SK-N-SH (cell line): Measurements from ENCODE around the gene BCL6.

Experiments
- FOXM1 ChIP-seq: IDR thresholded peaks from 2 replicates; pipeline ENCODE4 v1.4.0; 2012; ENCODE audit warnings: low read depth, mild to moderate bottlenecking
- RAD21 ChIP-seq: IDR thresholded peaks from 2 replicates; pipeline ENCODE4 v1.6.1; 2012; ENCODE audit warnings: mild to moderate bottlenecking, low read length
- TCF12 ChIP-seq: IDR thresholded peaks from 2 replicates; pipeline ENCODE4 v1.4.0; 2012
- TF ChIP-seq, protein P1 (sequence below): fragments of 200-600 bp; sonication (generic); IDR thresholded peaks from 2 replicates; pipeline ENCODE4 v1.6.1; 2017; ENCODE audit warnings: antibody characterized with exemption, mild to moderate bottlenecking, moderate library complexity
- TF ChIP-seq, protein P2 (sequence below): IDR thresholded peaks from 2 replicates; pipeline ENCODE4 v1.6.1; 2012; ENCODE audit warnings: mild to moderate bottlenecking, low read depth, low read length, moderate library complexity
- TF ChIP-seq, protein P3 (sequence below): IDR thresholded peaks from 2 replicates; pipeline ENCODE4 v1.4.0; 2012; ENCODE audit warnings: low read depth

DNA sequence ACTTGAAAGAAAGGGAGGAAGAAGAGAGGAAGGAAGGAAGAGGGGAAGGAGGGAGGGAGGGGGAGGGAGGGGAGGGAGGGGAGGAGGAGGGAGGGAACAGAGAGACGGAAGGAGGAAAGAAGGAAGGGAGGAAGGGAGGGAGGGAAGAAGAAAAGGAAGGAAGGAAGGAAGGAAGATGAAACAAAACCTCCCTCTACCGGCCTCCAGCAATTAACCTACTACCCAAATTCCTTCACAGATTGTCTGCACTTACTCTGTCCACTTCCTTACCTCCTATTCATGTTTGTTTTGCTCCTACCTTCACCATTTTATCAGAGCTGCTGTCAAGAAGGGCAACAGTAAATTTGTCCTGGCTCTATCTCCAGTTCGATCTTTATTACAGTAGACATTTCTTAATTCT lies 44.6 kb upstream of the BCL6 start:
- TF ChIP-seq, protein P1, sequence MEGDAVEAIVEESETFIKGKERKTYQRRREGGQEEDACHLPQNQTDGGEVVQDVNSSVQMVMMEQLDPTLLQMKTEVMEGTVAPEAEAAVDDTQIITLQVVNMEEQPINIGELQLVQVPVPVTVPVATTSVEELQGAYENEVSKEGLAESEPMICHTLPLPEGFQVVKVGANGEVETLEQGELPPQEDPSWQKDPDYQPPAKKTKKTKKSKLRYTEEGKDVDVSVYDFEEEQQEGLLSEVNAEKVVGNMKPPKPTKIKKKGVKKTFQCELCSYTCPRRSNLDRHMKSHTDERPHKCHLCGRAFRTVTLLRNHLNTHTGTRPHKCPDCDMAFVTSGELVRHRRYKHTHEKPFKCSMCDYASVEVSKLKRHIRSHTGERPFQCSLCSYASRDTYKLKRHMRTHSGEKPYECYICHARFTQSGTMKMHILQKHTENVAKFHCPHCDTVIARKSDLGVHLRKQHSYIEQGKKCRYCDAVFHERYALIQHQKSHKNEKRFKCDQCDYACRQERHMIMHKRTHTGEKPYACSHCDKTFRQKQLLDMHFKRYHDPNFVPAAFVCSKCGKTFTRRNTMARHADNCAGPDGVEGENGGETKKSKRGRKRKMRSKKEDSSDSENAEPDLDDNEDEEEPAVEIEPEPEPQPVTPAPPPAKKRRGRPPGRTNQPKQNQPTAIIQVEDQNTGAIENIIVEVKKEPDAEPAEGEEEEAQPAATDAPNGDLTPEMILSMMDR: no peak
- TF ChIP-seq, protein P2, sequence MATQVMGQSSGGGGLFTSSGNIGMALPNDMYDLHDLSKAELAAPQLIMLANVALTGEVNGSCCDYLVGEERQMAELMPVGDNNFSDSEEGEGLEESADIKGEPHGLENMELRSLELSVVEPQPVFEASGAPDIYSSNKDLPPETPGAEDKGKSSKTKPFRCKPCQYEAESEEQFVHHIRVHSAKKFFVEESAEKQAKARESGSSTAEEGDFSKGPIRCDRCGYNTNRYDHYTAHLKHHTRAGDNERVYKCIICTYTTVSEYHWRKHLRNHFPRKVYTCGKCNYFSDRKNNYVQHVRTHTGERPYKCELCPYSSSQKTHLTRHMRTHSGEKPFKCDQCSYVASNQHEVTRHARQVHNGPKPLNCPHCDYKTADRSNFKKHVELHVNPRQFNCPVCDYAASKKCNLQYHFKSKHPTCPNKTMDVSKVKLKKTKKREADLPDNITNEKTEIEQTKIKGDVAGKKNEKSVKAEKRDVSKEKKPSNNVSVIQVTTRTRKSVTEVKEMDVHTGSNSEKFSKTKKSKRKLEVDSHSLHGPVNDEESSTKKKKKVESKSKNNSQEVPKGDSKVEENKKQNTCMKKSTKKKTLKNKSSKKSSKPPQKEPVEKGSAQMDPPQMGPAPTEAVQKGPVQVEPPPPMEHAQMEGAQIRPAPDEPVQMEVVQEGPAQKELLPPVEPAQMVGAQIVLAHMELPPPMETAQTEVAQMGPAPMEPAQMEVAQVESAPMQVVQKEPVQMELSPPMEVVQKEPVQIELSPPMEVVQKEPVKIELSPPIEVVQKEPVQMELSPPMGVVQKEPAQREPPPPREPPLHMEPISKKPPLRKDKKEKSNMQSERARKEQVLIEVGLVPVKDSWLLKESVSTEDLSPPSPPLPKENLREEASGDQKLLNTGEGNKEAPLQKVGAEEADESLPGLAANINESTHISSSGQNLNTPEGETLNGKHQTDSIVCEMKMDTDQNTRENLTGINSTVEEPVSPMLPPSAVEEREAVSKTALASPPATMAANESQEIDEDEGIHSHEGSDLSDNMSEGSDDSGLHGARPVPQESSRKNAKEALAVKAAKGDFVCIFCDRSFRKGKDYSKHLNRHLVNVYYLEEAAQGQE: no peak
- TF ChIP-seq, protein P3, sequence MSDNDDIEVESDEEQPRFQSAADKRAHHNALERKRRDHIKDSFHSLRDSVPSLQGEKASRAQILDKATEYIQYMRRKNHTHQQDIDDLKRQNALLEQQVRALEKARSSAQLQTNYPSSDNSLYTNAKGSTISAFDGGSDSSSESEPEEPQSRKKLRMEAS: no peak
- TF ChIP-seq FOXM1 (no peak), TCF12 (no peak), RAD21 (no peak)
